PC-3 (cell line): ENCODE measurements around the gene PRPF40B. TPM values are rescaled to one million over a fixed set of nuclear protein-coding genes. Genes with fewer than 3 reads are reported as not detected.

Experiments
- ATAC-seq: fragments of 200-7000 bp; cut with Tn5 transposase; 2 replicates; pipeline ENCODE4 v1.9.1; 2020; ENCODE audit warnings: mild to moderate bottlenecking, moderate library complexity
- BruUV-seq: library from RNA; stranded (reverse); fragments of 400-500 nt; replicated peaks from 2 replicates; lab custom pipeline; 2021; lab: Mats Ljungman, UMichigan
- CTCF ChIA-PET: fragments of 300-600 bp; sonication (Branson Sonifier 250); formaldehyde crosslinking; loops from one replicate; lab custom pipeline; 2022; ENCODE audit warnings: antibody characterized with exemption; lab: Charles Lee
- POLR2A ChIA-PET: fragments of 300-600 bp; sonication (Branson Sonifier 250); formaldehyde crosslinking; loops from one replicate; lab custom pipeline; 2022; ENCODE audit warnings: antibody characterized with exemption; ENCODE audit not compliant: unreplicated experiment; lab: Charles Lee
- DNase-seq: peaks from one replicate; pipeline ENCODE4 v3.0.0-alpha.2; 2015
- H2AFZ ChIP-seq: fragments of 300-600 bp; sonication (generic); 2 replicates; pipeline ENCODE4 v1.6.0; 2016; ENCODE audit warnings: antibody characterized with exemption, low read length
- H3F3A ChIP-seq: fragments of 300-600 bp; sonication (generic); one replicate; pipeline ENCODE4 v1.6.0; 2017; ENCODE audit warnings: antibody characterized with exemption, low read length, control low read depth, mild to moderate bottlenecking; ENCODE audit not compliant: unreplicated experiment
- H3K27ac ChIP-seq: fragments of 300-600 bp; sonication (generic); 2 replicates; pipeline ENCODE4 v1.5.1; 2016; ENCODE audit warnings: mild to moderate bottlenecking, low read length
- H3K27me3 ChIP-seq: fragments of 300-600 bp; sonication (generic); 2 replicates; pipeline ENCODE4 v1.6.1; 2016; ENCODE audit warnings: low read length, mixed read lengths
- H3K36me3 ChIP-seq: fragments of 300-600 bp; sonication (generic); 2 replicates; pipeline ENCODE4 v1.6.1; 2016; ENCODE audit warnings: low read depth, mixed run types, low read length, mixed read lengths
- H3K4me1 ChIP-seq: fragments of 300-600 bp; sonication (generic); 2 replicates; pipeline ENCODE4 v1.5.1; 2016; ENCODE audit warnings: low read length; ENCODE audit not compliant: insufficient read depth
- H3K4me2 ChIP-seq: fragments of 300-600 bp; sonication (generic); 2 replicates; pipeline ENCODE4 v1.6.0; 2016; ENCODE audit warnings: low read length
- H3K4me3 ChIP-seq: fragments of 300-600 bp; sonication (generic); 2 replicates; pipeline ENCODE4 v1.5.1; 2016; ENCODE audit warnings: mild to moderate bottlenecking, low read length, mixed read lengths
- H3K79me2 ChIP-seq: fragments of 300-600 bp; sonication (generic); 2 replicates; pipeline ENCODE4 v1.6.1; 2017; ENCODE audit warnings: low read length, mixed read lengths
- H3K9ac ChIP-seq: fragments of 300-600 bp; sonication (generic); 2 replicates; pipeline ENCODE4 v1.6.0; 2016; ENCODE audit warnings: mild to moderate bottlenecking, low read length
- H3K9me2 ChIP-seq: fragments of 300-600 bp; sonication (generic); replicated peaks from 2 replicates; pipeline ENCODE4 v1.6.1; 2016; ENCODE audit warnings: mixed run types, low read length, mixed read lengths
- H3K9me3 ChIP-seq: fragments of 300-600 bp; sonication (generic); 2 replicates; pipeline ENCODE4 v1.6.1; 2016; ENCODE audit warnings: low read length, mixed read lengths
- H4K20me1 ChIP-seq: fragments of 300-600 bp; sonication (generic); 2 replicates; pipeline ENCODE4 v1.6.1; 2016; ENCODE audit warnings: low read length, mixed read lengths
- EZH2 ChIP-seq: fragments of 300-600 bp; sonication (generic); IDR thresholded peaks from one replicate; pipeline ENCODE4 v1.6.1; 2017; ENCODE audit warnings: antibody characterized with exemption, mild to moderate bottlenecking, low read length; ENCODE audit not compliant: unreplicated experiment
- EZH2phosphoT487 ChIP-seq: fragments of 300-600 bp; sonication (generic); IDR thresholded peaks from 2 replicates; pipeline ENCODE4 v1.6.1; 2018; ENCODE audit warnings: mild to moderate bottlenecking, antibody characterized with exemption, low read length, borderline replicate concordance
- intact Hi-C: fragments of 100-400 bp; cut with micrococcal nuclease; formaldehyde crosslinking; loops from 2 replicates; pipeline ENCODE4 v1.9.0; 2023
- total RNA-seq: library from RNA; depleted of rRNA; stranded (reverse); fragments of >200 nt; gene quantifications from 2 replicates; pipeline ENCODE4 v1.2.3, GENCODE V29; 2014
- TF ChIP-seq, protein P1 (sequence below): fragments of 300-600 bp; sonication (generic); conservative IDR thresholded peaks from 2 replicates; pipeline ENCODE4 v1.5.1; 2017; ENCODE audit warnings: antibody characterized with exemption, low read depth, mild to moderate bottlenecking, low read length

Gene PRPF40B
- total RNA-seq, 1 experiment from 2014 or later = 17.7 TPM

DNA sequence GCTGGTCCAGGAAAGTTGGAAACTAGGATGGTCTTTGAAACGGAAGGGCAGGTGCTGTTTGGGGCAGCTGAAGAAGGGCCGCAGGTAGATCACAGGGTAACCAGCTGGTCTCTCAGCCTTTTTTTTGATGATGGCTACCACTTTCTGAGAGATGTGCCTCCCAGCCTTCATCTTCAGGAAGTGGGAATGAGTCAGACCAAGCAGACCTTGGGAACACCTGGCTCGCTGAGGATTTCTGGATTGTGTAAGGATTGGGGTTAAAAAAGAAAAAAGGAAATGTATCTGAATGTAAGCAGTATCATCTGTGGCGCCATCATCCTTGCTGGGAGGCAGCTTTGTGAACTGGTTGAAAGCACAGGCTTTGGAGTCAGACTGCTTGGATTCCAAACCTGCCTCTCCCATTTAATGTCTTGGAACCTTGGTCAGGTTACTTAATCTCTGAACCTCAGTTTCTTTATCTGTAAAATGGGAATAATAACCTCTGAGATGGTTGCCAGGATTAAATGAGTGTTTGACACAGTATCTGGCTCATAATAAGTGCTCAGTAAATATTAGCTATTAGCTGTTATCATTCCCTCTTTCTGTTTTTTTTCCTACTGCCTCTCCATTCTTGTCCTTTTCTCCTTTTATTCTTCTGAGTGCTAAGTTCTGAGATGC lies 1.7 kb downstream of the PRPF40B start:
- no peak overlapping the region for H3K4me3 ChIP-seq
- no peaks in the 10 kb centered on the region for H3K79me2 ChIP-seq
- CTCF ChIA-PET = no interaction called here
- no peaks in the 10 kb centered on the region for H3K9me3 ChIP-seq
- H3K4me1 ChIP-seq = peaks cover 52% of the 10 kb centered on the region
- intact Hi-C loops = no loop called here
- peak overlapping the region; percentile 35 for H3K27ac ChIP-seq
- peak overlapping the region; percentile 9; the same call in 1 of the 2 replicates for H3K4me2 ChIP-seq
- peak; percentile 5; the same call in 1 of the 2 replicates for ATAC-seq
- H3K9ac ChIP-seq = no peak overlapping the region
- no peaks in the 10 kb centered on the region for H3K36me3 ChIP-seq
- peaks cover 6% of the 10 kb centered on the region for H3F3A ChIP-seq
- TF ChIP-seq, protein P1, sequence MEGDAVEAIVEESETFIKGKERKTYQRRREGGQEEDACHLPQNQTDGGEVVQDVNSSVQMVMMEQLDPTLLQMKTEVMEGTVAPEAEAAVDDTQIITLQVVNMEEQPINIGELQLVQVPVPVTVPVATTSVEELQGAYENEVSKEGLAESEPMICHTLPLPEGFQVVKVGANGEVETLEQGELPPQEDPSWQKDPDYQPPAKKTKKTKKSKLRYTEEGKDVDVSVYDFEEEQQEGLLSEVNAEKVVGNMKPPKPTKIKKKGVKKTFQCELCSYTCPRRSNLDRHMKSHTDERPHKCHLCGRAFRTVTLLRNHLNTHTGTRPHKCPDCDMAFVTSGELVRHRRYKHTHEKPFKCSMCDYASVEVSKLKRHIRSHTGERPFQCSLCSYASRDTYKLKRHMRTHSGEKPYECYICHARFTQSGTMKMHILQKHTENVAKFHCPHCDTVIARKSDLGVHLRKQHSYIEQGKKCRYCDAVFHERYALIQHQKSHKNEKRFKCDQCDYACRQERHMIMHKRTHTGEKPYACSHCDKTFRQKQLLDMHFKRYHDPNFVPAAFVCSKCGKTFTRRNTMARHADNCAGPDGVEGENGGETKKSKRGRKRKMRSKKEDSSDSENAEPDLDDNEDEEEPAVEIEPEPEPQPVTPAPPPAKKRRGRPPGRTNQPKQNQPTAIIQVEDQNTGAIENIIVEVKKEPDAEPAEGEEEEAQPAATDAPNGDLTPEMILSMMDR = no peak
- no peak for TF ChIP-seq EZH2phosphoT487
- no peak for TF ChIP-seq EZH2
- peak; percentile 84 for DNase-seq
- POLR2A ChIA-PET = no interaction called here
- H4K20me1 ChIP-seq = no peaks in the 10 kb centered on the region
- H2AFZ ChIP-seq = no peak overlapping the region
- H3K27me3 ChIP-seq = no peaks in the 10 kb centered on the region
- no peaks in the 10 kb centered on the region for H3K9me2 ChIP-seq
- BruUV-seq = no TSS peak

DNA sequence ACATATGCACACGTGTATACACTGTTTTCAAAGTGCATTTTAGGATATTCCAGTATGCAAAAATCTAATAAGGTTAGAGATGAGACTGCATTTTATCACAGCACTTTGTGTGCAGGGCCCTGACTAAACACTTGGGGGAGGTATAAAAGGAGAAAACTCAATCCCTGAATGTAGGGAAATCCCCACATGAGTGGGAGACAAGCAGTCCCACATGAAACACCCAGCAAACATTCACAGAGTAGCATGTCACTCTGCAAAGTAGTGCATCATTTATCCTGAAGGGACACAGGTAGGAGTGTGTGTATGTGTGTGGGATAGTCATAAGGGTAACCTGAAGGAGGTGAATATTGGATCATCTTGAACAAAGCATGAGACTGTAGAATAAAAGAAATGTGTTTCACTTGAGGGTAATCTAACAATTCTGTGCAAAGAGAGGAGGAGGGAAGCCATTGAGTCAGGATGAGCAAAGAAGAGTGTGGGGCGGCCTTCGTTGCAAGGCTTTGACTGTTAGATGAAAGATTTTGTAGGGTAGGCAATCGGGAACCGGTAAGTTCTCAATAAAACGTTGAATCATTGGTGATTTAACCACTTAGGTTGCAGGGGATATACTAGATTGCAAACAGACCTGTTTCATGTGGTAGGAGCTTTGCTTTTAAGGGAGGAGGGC lies 2.9 kb downstream of the PRPF40B start:
- Histone ChIP-seq H3K9me3 (no peaks in the 10 kb centered on the region), H3K27me3 (no peaks in the 10 kb centered on the region), H4K20me1 (no peaks in the 10 kb centered on the region), H3K27ac (no peak overlapping the region), H3K9me2 (no peaks in the 10 kb centered on the region), H3K4me2 (no peak overlapping the region), H3K9ac (no peak overlapping the region), H2AFZ (no peak overlapping the region), H3K36me3 (no peaks in the 10 kb centered on the region), H3K4me3 (no peak overlapping the region), H3K79me2 (no peaks in the 10 kb centered on the region), H3K4me1 (peaks cover 52% of the 10 kb centered on the region), H3F3A (peaks cover 6% of the 10 kb centered on the region)
- ATAC-seq (no peak), DNase-seq (peak; percentile 11)
- CTCF ChIA-PET = no interaction called here
- POLR2A ChIA-PET = no interaction called here
- no TSS peak for BruUV-seq
- intact Hi-C loops = no loop called here
- no peak for TF ChIP-seq EZH2
- TF ChIP-seq EZH2phosphoT487 = no peak
- TF ChIP-seq, protein P1 = no peak

DNA sequence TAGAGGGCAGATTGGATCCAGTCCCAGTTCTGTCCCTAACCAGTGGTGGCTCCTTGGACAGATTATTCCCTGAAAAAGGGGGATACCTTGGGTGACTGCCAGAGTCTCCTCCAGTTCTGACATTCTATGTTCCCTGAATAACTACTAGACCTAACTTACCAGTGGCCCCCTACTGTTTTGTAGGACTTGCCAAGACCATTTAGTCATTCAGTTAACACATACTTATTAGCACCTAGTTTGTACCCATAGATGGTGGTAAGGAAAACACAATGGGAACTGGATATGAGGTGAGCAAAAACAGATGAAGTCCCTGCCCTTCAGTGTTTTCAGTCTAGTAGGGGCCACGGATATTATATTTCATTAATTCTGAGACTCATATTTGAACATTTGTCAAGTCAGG lies 3.5 kb downstream of the PRPF40B start:
- Histone ChIP-seq H3K27me3 (no peaks in the 10 kb centered on the region), H3K4me3 (no peak overlapping the region), H3K9me2 (no peaks in the 10 kb centered on the region), H4K20me1 (no peaks in the 10 kb centered on the region), H3K9me3 (no peaks in the 10 kb centered on the region), H3F3A (peaks cover 6% of the 10 kb centered on the region), H3K9ac (no peak overlapping the region), H3K4me2 (no peak overlapping the region), H3K79me2 (no peaks in the 10 kb centered on the region), H3K27ac (no peak overlapping the region), H2AFZ (no peak overlapping the region), H3K36me3 (no peaks in the 10 kb centered on the region), H3K4me1 (peaks cover 48% of the 10 kb centered on the region)
- TF ChIP-seq EZH2 (no peak), EZH2phosphoT487 (no peak)
- TF ChIP-seq, protein P1 = no peak
- ChIA-PET POLR2A (no interaction called here), CTCF (no interaction called here)
- BruUV-seq = no TSS peak
- intact Hi-C loops = no loop called here
- no peak for ATAC-seq
- no peak for DNase-seq
